Neural cell (in vitro differentiated cells): Measurements from ENCODE around the gene SKIC8. TPM values are rescaled to one million over a fixed set of nuclear protein-coding genes. Genes with fewer than 3 reads are reported as not detected.

Source experiments
- H2AFZ ChIP-seq: fragments of 200-600, 300-800 bp; sonication (generic), shearing (Covaris generic); 2 replicates; pipeline ENCODE4 v1.6.0; 2014; ENCODE audit warnings: low read depth, mild to moderate bottlenecking, antibody characterized with exemption, low read length, moderate library complexity
- H3F3A ChIP-seq: fragments of 200-600 bp; shearing (Covaris generic); 2 replicates; pipeline ENCODE4 v1.6.1; 2016; ENCODE audit warnings: mild to moderate bottlenecking, moderate library complexity, mixed read lengths, antibody characterized with exemption, low read length; ENCODE audit not compliant: insufficient read depth, poor library complexity, severe bottlenecking
- H3K27ac ChIP-seq: fragments of 200-600, 300-800 bp; sonication (generic), shearing (Covaris generic); 2 replicates; pipeline ENCODE4 v1.5.1; 2014; ENCODE audit warnings: mild to moderate bottlenecking, low read length, moderate library complexity
- H3K27me3 ChIP-seq: fragments of 300-800, 200-600 bp; sonication (generic), shearing (Covaris generic); 2 replicates; pipeline ENCODE4 v1.6.0; 2014; ENCODE audit warnings: mild to moderate bottlenecking, low read depth, low read length, moderate library complexity; ENCODE audit not compliant: insufficient read depth
- H3K36me3 ChIP-seq: fragments of 300-800, 200-600 bp; sonication (generic), shearing (Covaris generic); 2 replicates; pipeline ENCODE4 v1.5.1; 2014; ENCODE audit warnings: mild to moderate bottlenecking, antibody characterized with exemption, low read length, moderate library complexity; ENCODE audit not compliant: insufficient read depth
- H3K4me2 ChIP-seq: fragments of 300-800, 200-600 bp; sonication (generic), shearing (Covaris generic); 2 replicates; pipeline ENCODE4 v1.6.0; 2014; ENCODE audit warnings: mild to moderate bottlenecking, low read length
- H3K4me3 ChIP-seq: fragments of 300-800, 200-600 bp; sonication (generic), shearing (Covaris generic); 2 replicates; pipeline ENCODE4 v1.5.1; 2014; ENCODE audit warnings: mild to moderate bottlenecking, low read length, moderate library complexity
- H3K79me2 ChIP-seq: fragments of 200-600 bp; shearing (Covaris generic); replicated peaks from 2 replicates; pipeline ENCODE4 v1.6.0; 2014; ENCODE audit warnings: mild to moderate bottlenecking, low read length, moderate library complexity; ENCODE audit not compliant: insufficient read depth
- H3K9ac ChIP-seq: fragments of 300-800, 200-600 bp; sonication (generic), shearing (Covaris generic); 2 replicates; pipeline ENCODE4 v1.6.1; 2016; ENCODE audit warnings: mild to moderate bottlenecking, low read length, mixed read lengths
- H3K9me2 ChIP-seq: fragments of 200-600 bp; shearing (Covaris generic); 2 replicates; pipeline ENCODE4 v1.6.1; 2016; ENCODE audit warnings: mild to moderate bottlenecking, low read length, mixed read lengths; ENCODE audit not compliant: insufficient read depth
- H3K9me3 ChIP-seq: fragments of 200-600, 300-800 bp; sonication (generic), shearing (Covaris generic); 2 replicates; pipeline ENCODE4 v1.6.1; 2016; ENCODE audit warnings: mild to moderate bottlenecking, mixed run types, low read length, moderate library complexity, mixed read lengths
- H4K20me1 ChIP-seq: fragments of 200-600 bp; shearing (Covaris generic); 2 replicates; pipeline ENCODE4 v1.6.1; 2016; ENCODE audit warnings: mild to moderate bottlenecking, mixed run types; ENCODE audit not compliant: insufficient read depth
- CTCF ChIP-seq: fragments of 450-650 bp; IDR thresholded peaks from 2 replicates; pipeline ENCODE4 v1.5.1; 2014; ENCODE audit warnings: antibody characterized with exemption, mild to moderate bottlenecking, moderate library complexity; ENCODE audit not compliant: poor library complexity, severe bottlenecking
- MXI1 ChIP-seq: fragments of 450-650 bp; conservative IDR thresholded peaks from 2 replicates; pipeline ENCODE4 v1.6.1; 2014; ENCODE audit warnings: antibody characterized with exemption, mild to moderate bottlenecking; ENCODE audit not compliant: poor library complexity, severe bottlenecking
- POLR2AphosphoS5 ChIP-seq: IDR thresholded peaks from 2 replicates; pipeline ENCODE4 v1.6.1; 2012
- REST ChIP-seq: IDR thresholded peaks from 2 replicates; pipeline ENCODE4 v1.6.1; 2012; ENCODE audit warnings: borderline replicate concordance
- polyA plus RNA-seq: library from polyadenylated mRNA; depleted of rRNA; stranded (reverse); fragments of >200 nt; gene quantifications from 2 replicates; pipeline ENCODE4 v1.2.3, GENCODE V29; 2014
- small RNA-seq, 3 experiments: library from RNA; depleted of rRNA; stranded (forward); fragments of <200 nt; gene quantifications; one replicate each; pipeline ENCODE3, GENCODE V24; 2012

Gene SKIC8
- polyA plus RNA-seq, 1 donor from 2014 or later: 170 TPM

GRCh38 chr15:78233496-78233895 lies 65.9 kb downstream of the SKIC8 start:
- Histone ChIP-seq H3K79me2 (no peaks in the 10 kb centered on the region), H3K4me3 (no peak overlapping the region), H3K36me3 (no peaks in the 10 kb centered on the region), H2AFZ (no peak overlapping the region), H3K4me2 (no peak overlapping the region), H3K27me3 (no peaks in the 10 kb centered on the region), H3K9me2 (no peaks in the 10 kb centered on the region), H3K9me3 (no peaks in the 10 kb centered on the region), H4K20me1 (no peaks in the 10 kb centered on the region), H3K9ac (no peak overlapping the region), H3K27ac (no peak overlapping the region), H3F3A (no peaks in the 10 kb centered on the region)
- no peak for TF ChIP-seq CTCF
- no peak for TF ChIP-seq POLR2AphosphoS5
- TF ChIP-seq REST: no peak
- no peak for TF ChIP-seq MXI1

Small RNAs within 50 kb of the gene (small RNA-seq; reads per million reads assigned to genes)
- 0.13 to 8.4 (median 1.1) reads per million in 3 experiments for gene AC090607.5

Other genes starting within 250 kb of the SKIC8 start
- gene TBC1D2B, start 221.9 kb downstream of the SKIC8 start, polyA plus RNA-seq: 8.8 and 9.4 TPM in 2 replicates
- not detected in 2 replicates for gene SH2D7, start 207.0 kb downstream of the SKIC8 start, polyA plus RNA-seq
- gene CIB2, start 168.2 kb downstream of the SKIC8 start, polyA plus RNA-seq: 22.6 and 32.4 TPM in 2 replicates
- gene IDH3A, start 150.2 kb downstream of the SKIC8 start, polyA plus RNA-seq: 90.7 and 97.9 TPM in 2 replicates
- gene ACSBG1, start 65.0 kb downstream of the SKIC8 start, polyA plus RNA-seq: 0.04 and 0.32 TPM in 2 replicates
- 0.66 TPM in 1 of 2 replicates, not detected in the other for gene DNAJA4, start 35.0 kb downstream of the SKIC8 start, polyA plus RNA-seq
- 7.0 and 8.7 TPM in 2 replicates for gene CRABP1, start 40.7 kb upstream of the SKIC8 start, polyA plus RNA-seq
- 45.5 and 45.8 TPM in 2 replicates for gene IREB2, start 138.6 kb upstream of the SKIC8 start, polyA plus RNA-seq
- not detected in 2 replicates for gene HYKK, start 208.0 kb upstream of the SKIC8 start, polyA plus RNA-seq
- 357 and 421 TPM in 2 replicates for gene PSMA4, start 240.8 kb upstream of the SKIC8 start, polyA plus RNA-seq